Neutrophil (primary cell): ENCODE results near the gene MARK2.

Experiments used
- H3K27ac ChIP-seq: fragments of 200-600 bp; sonication (generic); 2 replicates; pipeline ENCODE4 v1.5.1; 2016; ENCODE audit warnings: mild to moderate bottlenecking, moderate library complexity
- H3K27me3 ChIP-seq: fragments of 200-600 bp; sonication (generic); 2 replicates; pipeline ENCODE4 v1.6.0; 2016; ENCODE audit warnings: mild to moderate bottlenecking
- H3K36me3 ChIP-seq: fragments of 200-600 bp; sonication (generic); 2 replicates; pipeline ENCODE4 v1.5.1; 2017
- H3K4me1 ChIP-seq, 2 experiments: fragments of 200-600 bp in 1 of 2; sonication (generic) in 1 of 2; 1 replicate in 1 of 2; 2 replicates in 1 of 2; pipeline versions ENCODE4 v1.5.1 to v1.6.1; 2013 to 2016; ENCODE audit warnings: low read depth in 1 of 2, low read length in 1 of 2, mild to moderate bottlenecking in 1 of 2, moderate library complexity in 1 of 2; ENCODE audit not compliant: control insufficient read depth in 1 of 2, insufficient read depth in 1 of 2
- H3K4me3 ChIP-seq, 2 experiments: fragments of 200-600 bp in 1 of 2; sonication (generic) in 1 of 2; 1 replicate in 1 of 2; 2 replicates in 1 of 2; pipeline ENCODE4 v1.5.1; 2013 to 2016; ENCODE audit warnings: low read depth in 1 of 2, low read length in 1 of 2, mild to moderate bottlenecking in 1 of 2, moderate library complexity in 1 of 2
- H3K9me3 ChIP-seq: fragments of 200-600 bp; sonication (generic); 2 replicates; pipeline ENCODE4 v1.5.1; 2016
- TF ChIP-seq, protein P1 (sequence below): fragments of 200-600 bp; sonication (generic); IDR thresholded peaks from 2 replicates; pipeline ENCODE4 v1.5.1; 2016; ENCODE audit warnings: antibody characterized with exemption

MARK2 gene

GRCh38 chr11:63832336-63832735 lies 6.6 kb upstream of the MARK2 start:
- peaks cover 6% of the 10 kb centered on the region for H3K36me3 ChIP-seq
- H3K27ac ChIP-seq: no peak overlapping the region
- TF ChIP-seq, protein P1, sequence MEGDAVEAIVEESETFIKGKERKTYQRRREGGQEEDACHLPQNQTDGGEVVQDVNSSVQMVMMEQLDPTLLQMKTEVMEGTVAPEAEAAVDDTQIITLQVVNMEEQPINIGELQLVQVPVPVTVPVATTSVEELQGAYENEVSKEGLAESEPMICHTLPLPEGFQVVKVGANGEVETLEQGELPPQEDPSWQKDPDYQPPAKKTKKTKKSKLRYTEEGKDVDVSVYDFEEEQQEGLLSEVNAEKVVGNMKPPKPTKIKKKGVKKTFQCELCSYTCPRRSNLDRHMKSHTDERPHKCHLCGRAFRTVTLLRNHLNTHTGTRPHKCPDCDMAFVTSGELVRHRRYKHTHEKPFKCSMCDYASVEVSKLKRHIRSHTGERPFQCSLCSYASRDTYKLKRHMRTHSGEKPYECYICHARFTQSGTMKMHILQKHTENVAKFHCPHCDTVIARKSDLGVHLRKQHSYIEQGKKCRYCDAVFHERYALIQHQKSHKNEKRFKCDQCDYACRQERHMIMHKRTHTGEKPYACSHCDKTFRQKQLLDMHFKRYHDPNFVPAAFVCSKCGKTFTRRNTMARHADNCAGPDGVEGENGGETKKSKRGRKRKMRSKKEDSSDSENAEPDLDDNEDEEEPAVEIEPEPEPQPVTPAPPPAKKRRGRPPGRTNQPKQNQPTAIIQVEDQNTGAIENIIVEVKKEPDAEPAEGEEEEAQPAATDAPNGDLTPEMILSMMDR: no peak
- H3K9me3 ChIP-seq: no peaks in the 10 kb centered on the region
- H3K4me3 ChIP-seq: no peak overlapping the region
- H3K27me3 ChIP-seq: no peaks in the 10 kb centered on the region
- H3K4me1 ChIP-seq: peaks cover 7 to 11% of the 10 kb centered on the region in 2 experiments

DNA sequence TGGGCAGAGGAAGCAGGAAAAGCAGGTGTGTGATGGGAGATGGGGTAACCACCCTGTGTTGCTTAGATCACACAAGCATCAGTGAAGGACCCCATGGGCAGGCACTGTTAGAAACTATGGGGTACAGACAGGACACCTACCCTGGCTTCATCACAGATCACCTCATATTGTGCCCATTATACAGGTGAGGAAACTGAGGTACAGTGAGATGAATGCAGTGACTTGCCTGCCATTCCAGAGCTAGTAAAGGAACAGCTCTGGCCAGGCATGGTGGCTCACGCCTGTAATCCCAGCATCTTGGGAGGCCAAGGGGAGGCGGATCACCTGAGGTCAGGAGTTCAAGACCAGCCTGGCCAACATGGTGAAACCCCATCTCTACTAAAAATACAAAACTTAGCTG lies 5.9 kb upstream of the MARK2 start:
- H3K36me3 ChIP-seq: peaks cover 6% of the 10 kb centered on the region
- no peaks in the 10 kb centered on the region for H3K27me3 ChIP-seq
- no peak overlapping the region for H3K27ac ChIP-seq
- TF ChIP-seq, protein P1: no peak
- H3K9me3 ChIP-seq: no peaks in the 10 kb centered on the region
- no peak overlapping the region for H3K4me3 ChIP-seq
- peaks cover 14 to 18% of the 10 kb centered on the region in 2 experiments for H3K4me1 ChIP-seq

DNA sequence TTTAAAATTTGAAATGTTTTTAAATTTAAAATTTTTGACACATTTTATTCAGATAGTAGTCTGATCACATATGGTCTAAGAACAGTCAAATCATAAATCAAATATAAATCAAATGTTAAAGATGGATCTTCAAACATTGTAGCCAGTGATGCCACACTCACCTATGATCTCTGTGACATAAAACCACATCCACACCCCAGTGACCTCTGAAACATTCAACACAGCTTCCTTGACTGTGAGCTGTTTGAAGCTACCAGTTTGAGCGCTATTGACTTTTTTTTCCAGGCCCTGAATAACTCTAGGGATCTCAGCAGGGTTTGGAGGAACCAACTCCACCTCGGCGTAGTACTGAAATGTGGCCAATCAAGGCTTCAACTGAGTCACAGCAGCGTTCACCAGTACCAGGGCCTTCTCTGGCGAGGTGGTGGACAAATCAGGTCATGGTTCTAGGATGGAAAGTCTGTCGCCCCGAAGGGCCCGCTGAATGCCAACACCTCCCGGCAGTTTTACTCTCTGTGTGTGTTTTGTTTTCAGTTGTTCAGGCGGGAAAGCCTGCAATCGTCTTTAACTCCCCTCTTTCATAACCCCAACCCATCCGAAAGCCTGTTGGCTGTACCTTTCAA lies 4.3 kb upstream of the MARK2 start:
- no peaks in the 10 kb centered on the region for H3K36me3 ChIP-seq
- no peak overlapping the region for H3K4me3 ChIP-seq
- H3K9me3 ChIP-seq: no peaks in the 10 kb centered on the region
- TF ChIP-seq, protein P1: no peak
- no peaks in the 10 kb centered on the region for H3K27me3 ChIP-seq
- H3K27ac ChIP-seq: no peak overlapping the region
- H3K4me1 ChIP-seq: peaks cover 19 to 23% of the 10 kb centered on the region in 2 experiments

GRCh38 chr11:63835158-63835545 lies 3.8 kb upstream of the MARK2 start:
- Histone ChIP-seq H3K36me3 (no peaks in the 10 kb centered on the region), H3K9me3 (no peaks in the 10 kb centered on the region), H3K4me1 (peaks cover 23% of the 10 kb centered on the region in 2 experiments), H3K27ac (no peak overlapping the region), H3K27me3 (no peaks in the 10 kb centered on the region), H3K4me3 (no peak overlapping the region)
- TF ChIP-seq, protein P1: no peak

DNA sequence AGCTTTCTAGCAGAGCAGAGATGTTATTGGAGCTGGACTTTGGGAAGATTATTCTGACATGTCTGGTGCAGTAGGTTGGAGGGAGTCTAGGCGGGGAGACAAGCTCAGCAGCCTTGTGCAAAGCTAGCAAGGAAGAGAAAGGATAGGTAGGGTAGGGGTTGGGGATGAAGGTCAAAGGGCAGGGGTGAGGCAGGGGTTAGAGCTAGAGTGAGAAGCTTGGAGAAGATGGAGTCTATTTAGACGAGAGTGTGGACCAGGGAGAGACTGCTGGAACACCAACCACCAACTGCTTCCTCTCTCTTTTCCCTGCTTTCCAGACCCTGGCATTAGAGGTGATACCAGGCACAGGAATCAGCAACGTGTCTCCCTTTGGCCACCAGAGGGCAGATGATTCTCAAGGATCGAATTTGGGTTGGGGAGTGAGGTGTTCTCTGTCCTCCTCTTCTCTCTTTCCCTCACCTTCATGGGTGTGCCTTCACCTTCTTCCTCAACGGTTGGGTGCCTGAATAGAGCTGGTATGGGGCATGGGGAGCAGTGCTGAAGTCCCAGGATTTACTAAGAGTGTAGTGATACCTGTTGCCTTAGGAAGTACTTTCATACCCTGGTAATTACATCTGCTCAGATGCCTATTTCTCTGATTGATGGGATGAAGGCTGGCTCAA lies 1.8 kb upstream of the MARK2 start:
- Histone ChIP-seq H3K27ac (peak overlapping the region; percentile 99), H3K36me3 (peaks cover 9% of the 10 kb centered on the region), H3K27me3 (no peaks in the 10 kb centered on the region), H3K9me3 (no peaks in the 10 kb centered on the region), H3K4me3 (peak overlapping the region; percentile 96 to 99), H3K4me1 (peaks cover 38 to 43% of the 10 kb centered on the region in 2 experiments)
- TF ChIP-seq, protein P1: peak; percentile 90
